K562 (cell line): Measurements from ENCODE around the gene CAPZB. TPM values are rescaled to one million over a fixed set of nuclear protein-coding genes. Genes with fewer than 3 reads are reported as not detected.

ENCODE experiments used
- ATAC-seq: fragments of 200-7000 bp; cut with Tn5 transposase; 3 replicates; pipeline ENCODE4 v1.9.1; 2020; ENCODE audit warnings: moderate library complexity
- BruUV-seq: library from RNA; stranded (reverse); fragments of 400-500 nt; replicated peaks from 2 replicates; lab custom pipeline; 2021; lab: Mats Ljungman, UMichigan
- CTCF ChIA-PET: fragments of 300-600 bp; formaldehyde crosslinking; extraction: SDS; loops from one replicate; lab custom pipeline; 2021; ENCODE audit warnings: low intra/inter-chr PET ratio; lab: Yijun Ruan, JAX
- POLR2A ChIA-PET: fragments of 300-600, 350-650 bp; sonication (Branson Sonifier 250); formaldehyde crosslinking; extraction: SDS; loops from one replicate; lab custom pipeline; 2021; ENCODE audit warnings: antibody characterized with exemption, inconsistent platforms; lab: Yijun Ruan, JAX
- DNase-seq, 4 experiments: peaks; one replicate each; pipeline versions ENCODE4 v3.0.0 to v3.0.0-alpha.2; 2011 to 2018; ENCODE audit warnings: low spot score in 3 of 4, mixed read lengths in 3 of 4; ENCODE audit errors: extremely low read depth in 1 of 4
- FAIRE-seq: peaks from 2 replicates; lab custom pipeline; 2011; peaks lifted over from hg19 to GRCh38; lab: Jason Lieb, UNC
- H2AFZ ChIP-seq: 2 replicates; pipeline ENCODE4 v1.6.0; 2011; ENCODE audit warnings: low read depth, low read length, control low read depth, inconsistent platforms
- H3K27ac ChIP-seq: fragments of 200-600 bp; 3 replicates; pipeline ENCODE4 v1.8.0; 2011; ENCODE audit warnings: low read depth, mild to moderate bottlenecking, control low read depth, inconsistent platforms, low read length, moderate library complexity, mixed read lengths; ENCODE audit errors: extremely low read depth
- H3K27me3 ChIP-seq, 2 experiments: fragments of 300-600 bp in 1 of 2; 2 replicates in 1 of 2; 3 replicates in 1 of 2; pipeline versions ENCODE4 v1.6.0 to v1.8.0; 2011; ENCODE audit warnings: inconsistent platforms in 2 of 2, low read length in 2 of 2, mild to moderate bottlenecking in 1 of 2, mixed read lengths in 1 of 2, moderate library complexity in 1 of 2; ENCODE audit not compliant: control insufficient read depth in 2 of 2, insufficient read depth in 2 of 2
- H3K36me3 ChIP-seq: fragments of 300-600 bp; 3 replicates; pipeline ENCODE4 v1.8.0; 2011; ENCODE audit warnings: mild to moderate bottlenecking, low read length, inconsistent platforms; ENCODE audit not compliant: control insufficient read depth, insufficient read depth
- H3K4me1 ChIP-seq, 2 experiments: fragments of 200-600 bp in 1 of 2; replicated peaks in 1 of 2; 2 replicates in 1 of 2; 3 replicates in 1 of 2; pipeline versions ENCODE4 v1.5.1 to v1.8.0; 2011; ENCODE audit warnings: inconsistent platforms in 2 of 2, low read length in 2 of 2, mild to moderate bottlenecking in 1 of 2, mixed read lengths in 1 of 2, moderate library complexity in 1 of 2; ENCODE audit not compliant: control insufficient read depth in 2 of 2, insufficient read depth in 2 of 2
- H3K4me2 ChIP-seq: 2 replicates; pipeline ENCODE4 v1.6.1; 2011; ENCODE audit warnings: low read length, control low read depth, inconsistent platforms, mixed read lengths; ENCODE audit not compliant: insufficient read depth
- H3K4me3 ChIP-seq: fragments of 200-600 bp; sonication (generic), shearing (Covaris generic); 2 replicates; pipeline ENCODE4 v1.5.1; 2016; ENCODE audit warnings: control low read depth, inconsistent platforms
- H3K79me2 ChIP-seq: fragments of 200-600 bp; 3 replicates; pipeline ENCODE4 v1.8.0; 2011; ENCODE audit warnings: low read length, inconsistent platforms; ENCODE audit not compliant: control insufficient read depth, insufficient read depth
- H3K9ac ChIP-seq, 2 experiments: 2 replicates each; pipeline versions ENCODE4 v1.6.0 to v1.6.1; 2011; ENCODE audit warnings: low read depth in 2 of 2, low read length in 2 of 2, control low read depth in 1 of 2, inconsistent platforms in 1 of 2, mild to moderate bottlenecking in 1 of 2, mixed read lengths in 1 of 2; ENCODE audit not compliant: insufficient read depth in 1 of 2
- H3K9me1 ChIP-seq: one replicate; pipeline ENCODE4 v1.6.0; 2011; ENCODE audit warnings: inconsistent platforms, mild to moderate bottlenecking, low read length, moderate library complexity; ENCODE audit not compliant: control insufficient read depth, insufficient read depth
- H3K9me3 ChIP-seq: replicated peaks from 2 replicates; pipeline ENCODE4 v1.5.1; 2011; ENCODE audit warnings: low read depth, low read length, inconsistent platforms; ENCODE audit not compliant: control insufficient read depth, insufficient read depth
- H4K20me1 ChIP-seq: replicated peaks from 2 replicates; pipeline ENCODE4 v1.6.1; 2011; ENCODE audit warnings: low read length, inconsistent platforms, mixed read lengths; ENCODE audit not compliant: control insufficient read depth, insufficient read depth
- ATF7 ChIP-seq: fragments of 450-650 bp; IDR thresholded peaks from 2 replicates; pipeline ENCODE4 v1.7.1; 2014; ENCODE audit warnings: mild to moderate bottlenecking, moderate library complexity
- CXXC5 ChIP-seq: fragments of 250-450 bp; sonication (Bioruptor Pico); IDR thresholded peaks from 2 replicates; pipeline ENCODE4 v1.8.0; 2022; ENCODE audit warnings: inconsistent platforms, mild to moderate bottlenecking, moderate library complexity
- ESRRA ChIP-seq: fragments of 450-650 bp; IDR thresholded peaks from 2 replicates; pipeline ENCODE4 v1.6.1; 2014; ENCODE audit warnings: low read depth, mild to moderate bottlenecking, moderate library complexity, borderline replicate concordance
- GABPB1 ChIP-seq: sonication (generic); formaldehyde crosslinking; IDR thresholded peaks from 2 replicates; pipeline ENCODE4 v1.8.0; 2022; ENCODE audit warnings: mild to moderate bottlenecking, missing genetic modification reagents
- HDAC8 ChIP-seq: fragments of 450-650 bp; IDR thresholded peaks from 2 replicates; pipeline ENCODE4 v1.6.1; 2016; ENCODE audit warnings: mild to moderate bottlenecking, missing genetic modification characterization, moderate library complexity, missing compliant biosample characterization
- MAFK ChIP-seq: IDR thresholded peaks from 2 replicates; pipeline ENCODE4 v1.6.1; 2011; ENCODE audit warnings: low read length, improper control_type of control experiment
- NFATC3 ChIP-seq: fragments of 450-650 bp; IDR thresholded peaks from 2 replicates; pipeline ENCODE4 v1.6.1; 2017; ENCODE audit warnings: mild to moderate bottlenecking
- NFIC ChIP-seq: fragments of 450-650 bp; IDR thresholded peaks from 2 replicates; pipeline ENCODE4 v1.6.1; 2017; ENCODE audit warnings: mild to moderate bottlenecking, inconsistent platforms
- NFIX ChIP-seq: fragments of 250-450 bp; sonication (Bioruptor Pico); IDR thresholded peaks from 2 replicates; pipeline ENCODE4 v1.4.0; 2020; ENCODE audit warnings: low read depth, mild to moderate bottlenecking, moderate library complexity
- NRF1 ChIP-seq, 2 experiments: fragments of 450-650 bp; IDR thresholded peaks in 1 of 2; conservative IDR thresholded peaks in 1 of 2; 2 replicates each; pipeline ENCODE4 v1.6.1; 2014; ENCODE audit warnings: mild to moderate bottlenecking in 2 of 2
- PML ChIP-seq: IDR thresholded peaks from 2 replicates; pipeline ENCODE4 v1.6.1; 2012; ENCODE audit warnings: low read length, inconsistent platforms
- RCOR1 ChIP-seq, 2 experiments: IDR thresholded peaks; 2 replicates each; pipeline ENCODE4 v1.6.1; 2012; ENCODE audit warnings: low read depth in 2 of 2, low read length in 2 of 2, borderline replicate concordance in 1 of 2, improper control_type of control experiment in 1 of 2
- SUPT5H ChIP-seq: fragments of 450-650 bp; IDR thresholded peaks from 2 replicates; pipeline ENCODE4 v1.6.1; 2016
- ZBTB17 ChIP-seq: fragments of 450-650 bp; formaldehyde crosslinking; IDR thresholded peaks from 2 replicates; pipeline ENCODE4 v1.4.0; 2020; ENCODE audit warnings: mild to moderate bottlenecking
- WGBS: fragments of 100-300 bp; shearing (Covaris generic); methylation state at CpG from one replicate; pipeline ENCODE4 v1.1.6; 2016; ENCODE audit warnings: low coverage, mixed read lengths; ENCODE audit not compliant: insufficient coverage; ENCODE audit errors: missing lambda C conversion rate; 5-methylcytosine and 5-hydroxymethylcytosine counted together
- in situ Hi-C: fragments of 300-500 bp; cut with MboI; formaldehyde crosslinking; loops from 4 replicates; pipeline ENCODE4 v1.15.0; 2018; ENCODE audit warnings: inconsistent platforms, mixed read lengths
- intact Hi-C: fragments of 100-400 bp; cut with micrococcal nuclease; formaldehyde crosslinking; loops from 2 replicates; pipeline ENCODE4 v1.14.2; 2022
- polyA plus RNA-seq, 8 experiments: library from polyadenylated mRNA; depleted of rRNA in 4 of 8; stranded (reverse) in 5 of 8; unstranded in 3 of 8; fragments of >200 nt; fragmentation: Nextera tagmentation in 2 of 8; fragmentation: Illumina TruSeq in 1 of 8; extraction: Ambion mirVana in 2 of 8; extraction: Trizol in 1 of 8; gene quantifications; 2 replicates each; pipeline versions ENCODE4 v1.2.1 to v1.2.3, GENCODE V29; 2011 to 2014; ENCODE audit warnings: inconsistent platforms in 1 of 8, missing spikeins in 1 of 8
- total RNA-seq, 7 experiments: library from RNA; depleted of rRNA in 6 of 7; stranded (reverse); fragments of >200 nt in 6 of 7; fragmentation: Illumina TruSeq in 2 of 7; extraction: Trizol in 2 of 7; gene quantifications; 2 replicates each; pipeline versions ENCODE4 v1.2.1 to v1.2.3, GENCODE V29; 2011 to 2021; ENCODE audit warnings: low replicate concordance in 1 of 7
- TF ChIP-seq, protein P1 (sequence below): IDR thresholded peaks from 2 replicates; pipeline ENCODE4 v1.6.1; 2011; ENCODE audit warnings: borderline replicate concordance, low read depth, mild to moderate bottlenecking, moderate library complexity, low read length; ENCODE audit not compliant: insufficient read depth, poor library complexity, severe bottlenecking
- TF ChIP-seq, protein P2 (sequence below): sonication (generic); formaldehyde crosslinking; IDR thresholded peaks from 2 replicates; pipeline ENCODE4 v1.8.0; 2022; ENCODE audit warnings: missing genetic modification reagents, mild to moderate bottlenecking, borderline replicate concordance

CAPZB gene
- total and polyA plus RNA-seq, 9 of the 15 experiments (the other 6 are each of a cell fraction or from before 2014, with no cell fraction given): 57.6 to 297 (median 125) TPM

DNA sequence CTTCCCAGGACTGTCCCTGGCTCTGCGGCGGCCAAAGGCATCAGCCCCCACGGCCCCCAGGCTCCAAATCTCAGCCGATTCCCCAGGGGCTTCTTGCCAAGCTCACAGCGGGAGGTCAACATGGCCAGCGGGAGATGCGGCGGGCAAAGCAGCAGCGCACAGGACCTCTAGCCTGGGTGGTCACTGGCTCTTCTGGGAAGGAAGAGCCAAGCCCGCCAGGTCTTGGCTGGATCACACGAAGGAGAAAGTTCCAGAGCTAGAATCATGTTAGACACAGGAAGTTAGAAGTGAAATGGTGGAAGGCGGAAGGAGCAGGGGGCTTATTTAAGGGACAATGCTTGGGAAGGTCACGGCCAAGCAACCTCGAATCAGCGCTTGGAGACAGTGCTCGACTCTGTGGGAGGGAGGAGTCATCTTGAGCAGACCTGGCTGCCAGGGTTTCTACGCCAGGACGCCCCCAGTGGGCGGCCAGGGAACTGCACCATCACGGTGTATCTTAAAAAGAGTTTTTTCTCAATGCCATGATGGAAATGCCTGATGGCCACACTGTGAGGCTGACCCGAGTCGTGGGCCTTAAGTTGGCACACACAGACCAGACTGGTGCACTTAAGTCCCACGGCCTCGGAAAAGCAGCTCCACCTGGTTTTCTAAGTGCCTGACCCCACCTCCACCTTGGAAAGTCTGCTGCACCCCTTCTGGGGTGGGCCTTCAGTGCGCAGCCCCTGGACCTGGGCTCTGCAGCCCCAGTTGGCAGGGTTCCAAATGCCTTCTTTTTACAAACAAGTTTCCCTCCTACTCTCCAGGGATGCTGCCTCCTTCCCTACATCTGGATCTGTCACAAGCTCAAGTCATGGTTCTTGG lies 143.9 kb downstream of the CAPZB start:
- DNase-seq: peak; percentile 90 to 92 (median 91)
- H3K9ac ChIP-seq: peak overlapping the region in 1 of 2 experiments; percentile 31; a peak in 2 of 4 replicates
- H2AFZ ChIP-seq: no peak overlapping the region
- intact Hi-C loops: loop anchor here (5.0 kb wide), 1 partner anchor 241 kb away; no protein-coding TSS in a partner anchor
- H3K4me2 ChIP-seq: peak overlapping the region; percentile 54
- no peaks in the 10 kb centered on the region for H3K9me3 ChIP-seq
- POLR2A ChIA-PET: interaction anchor here (0.7 to 0.9 kb wide), 3 partner anchors 10 to 45 kb away, joined by 3 to 4 read pairs (median 3); no protein-coding TSS in a partner anchor
- no TSS peak for BruUV-seq
- H3K27me3 ChIP-seq: no peaks in the 10 kb centered on the region
- H3K27ac ChIP-seq: peak overlapping the region; percentile 6; the same call in 1 of the 3 replicates
- peak; percentile 88 for ATAC-seq
- peak; percentile 98 for FAIRE-seq
- in situ Hi-C loops: loop anchor here (5.0 kb wide), 1 partner anchor 311 kb away; no protein-coding TSS in a partner anchor
- H3K36me3 ChIP-seq: peaks cover 49% of the 10 kb centered on the region; the same call in 2 of the 3 replicates
- 38% methylated on average over 25 of the region's 25 CpGs for WGBS
- peaks cover 11% of the 10 kb centered on the region for H3K9me1 ChIP-seq
- no peak overlapping the region for H3K4me3 ChIP-seq
- CTCF ChIA-PET: interaction anchor here (0.9 to 2.5 kb wide), 3 partner anchors 241 to 319 kb away, joined by 3 to 10 read pairs (median 5); no protein-coding TSS in a partner anchor
- peaks cover 4 to 52% of the 10 kb centered on the region in 2 experiments; a peak in 4 of 5 replicates for H3K4me1 ChIP-seq
- no peaks in the 10 kb centered on the region for H3K79me2 ChIP-seq
- H4K20me1 ChIP-seq: peaks cover 14% of the 10 kb centered on the region; the same call in 1 of the 2 replicates
- TF ChIP-seq ZBTB17 (CRISPR knock-in tag): no peak
- no peak for TF ChIP-seq SUPT5H
- TF ChIP-seq CXXC5 (CRISPR knock-in tag): 0 out of 2 replicates have a peak, but pooled peaks have one; percentile 29
- TF ChIP-seq HDAC8 (tag): no peak
- TF ChIP-seq PML: no peak
- no peak for TF ChIP-seq NFATC3
- TF ChIP-seq, protein P1, sequence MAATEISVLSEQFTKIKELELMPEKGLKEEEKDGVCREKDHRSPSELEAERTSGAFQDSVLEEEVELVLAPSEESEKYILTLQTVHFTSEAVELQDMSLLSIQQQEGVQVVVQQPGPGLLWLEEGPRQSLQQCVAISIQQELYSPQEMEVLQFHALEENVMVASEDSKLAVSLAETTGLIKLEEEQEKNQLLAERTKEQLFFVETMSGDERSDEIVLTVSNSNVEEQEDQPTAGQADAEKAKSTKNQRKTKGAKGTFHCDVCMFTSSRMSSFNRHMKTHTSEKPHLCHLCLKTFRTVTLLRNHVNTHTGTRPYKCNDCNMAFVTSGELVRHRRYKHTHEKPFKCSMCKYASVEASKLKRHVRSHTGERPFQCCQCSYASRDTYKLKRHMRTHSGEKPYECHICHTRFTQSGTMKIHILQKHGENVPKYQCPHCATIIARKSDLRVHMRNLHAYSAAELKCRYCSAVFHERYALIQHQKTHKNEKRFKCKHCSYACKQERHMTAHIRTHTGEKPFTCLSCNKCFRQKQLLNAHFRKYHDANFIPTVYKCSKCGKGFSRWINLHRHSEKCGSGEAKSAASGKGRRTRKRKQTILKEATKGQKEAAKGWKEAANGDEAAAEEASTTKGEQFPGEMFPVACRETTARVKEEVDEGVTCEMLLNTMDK: peak; percentile 78
- TF ChIP-seq RCOR1 (IDR thresholded peaks at IDR 0.05; ENCODE audit: borderline replicate concordance in 1 of 2, low read depth in 2 of 2, low read length in 2 of 2): peak in 1 of 2 experiments; percentile 75; a peak in 2 of 4 replicates
- TF ChIP-seq GABPB1 (CRISPR knock-in tag): no peak
- peak; percentile 37; the same call in 1 of the 2 replicates for TF ChIP-seq ATF7
- TF ChIP-seq, protein P2, sequence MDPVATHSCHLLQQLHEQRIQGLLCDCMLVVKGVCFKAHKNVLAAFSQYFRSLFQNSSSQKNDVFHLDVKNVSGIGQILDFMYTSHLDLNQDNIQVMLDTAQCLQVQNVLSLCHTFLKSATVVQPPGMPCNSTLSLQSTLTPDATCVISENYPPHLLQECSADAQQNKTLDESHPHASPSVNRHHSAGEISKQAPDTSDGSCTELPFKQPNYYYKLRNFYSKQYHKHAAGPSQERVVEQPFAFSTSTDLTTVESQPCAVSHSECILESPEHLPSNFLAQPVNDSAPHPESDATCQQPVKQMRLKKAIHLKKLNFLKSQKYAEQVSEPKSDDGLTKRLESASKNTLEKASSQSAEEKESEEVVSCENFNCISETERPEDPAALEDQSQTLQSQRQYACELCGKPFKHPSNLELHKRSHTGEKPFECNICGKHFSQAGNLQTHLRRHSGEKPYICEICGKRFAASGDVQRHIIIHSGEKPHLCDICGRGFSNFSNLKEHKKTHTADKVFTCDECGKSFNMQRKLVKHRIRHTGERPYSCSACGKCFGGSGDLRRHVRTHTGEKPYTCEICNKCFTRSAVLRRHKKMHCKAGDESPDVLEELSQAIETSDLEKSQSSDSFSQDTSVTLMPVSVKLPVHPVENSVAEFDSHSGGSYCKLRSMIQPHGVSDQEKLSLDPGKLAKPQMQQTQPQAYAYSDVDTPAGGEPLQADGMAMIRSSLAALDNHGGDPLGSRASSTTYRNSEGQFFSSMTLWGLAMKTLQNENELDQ (CRISPR knock-in tag): no peak
- TF ChIP-seq NFIX: peak; percentile 53; the same call in 1 of the 2 replicates
- TF ChIP-seq MAFK: peak; percentile 31; the same call in 1 of the 2 replicates
- TF ChIP-seq ESRRA: peak; percentile 41; the same call in 1 of the 2 replicates
- TF ChIP-seq NRF1 (conservative IDR thresholded peaks at IDR 0.05 in 1 of 2, IDR thresholded peaks at IDR 0.05 in 1 of 2): peak; percentile 45 to 46; a peak in 2 of 4 replicates
- peak; percentile 84 for TF ChIP-seq NFIC
